GM12874 (cell line): ENCODE measurements around the gene LRRC42.

Source experiments
- TF ChIP-seq, protein P1 (sequence below): IDR thresholded peaks from 2 replicates; pipeline ENCODE4 v1.5.1; 2011; ENCODE audit warnings: low read depth, mild to moderate bottlenecking, control low read depth, low read length, moderate library complexity; ENCODE audit not compliant: insufficient read depth

LRRC42 gene

GRCh38 chr1:54012008-54012325 lies 65.8 kb downstream of the LRRC42 start:
- TF ChIP-seq, protein P1, sequence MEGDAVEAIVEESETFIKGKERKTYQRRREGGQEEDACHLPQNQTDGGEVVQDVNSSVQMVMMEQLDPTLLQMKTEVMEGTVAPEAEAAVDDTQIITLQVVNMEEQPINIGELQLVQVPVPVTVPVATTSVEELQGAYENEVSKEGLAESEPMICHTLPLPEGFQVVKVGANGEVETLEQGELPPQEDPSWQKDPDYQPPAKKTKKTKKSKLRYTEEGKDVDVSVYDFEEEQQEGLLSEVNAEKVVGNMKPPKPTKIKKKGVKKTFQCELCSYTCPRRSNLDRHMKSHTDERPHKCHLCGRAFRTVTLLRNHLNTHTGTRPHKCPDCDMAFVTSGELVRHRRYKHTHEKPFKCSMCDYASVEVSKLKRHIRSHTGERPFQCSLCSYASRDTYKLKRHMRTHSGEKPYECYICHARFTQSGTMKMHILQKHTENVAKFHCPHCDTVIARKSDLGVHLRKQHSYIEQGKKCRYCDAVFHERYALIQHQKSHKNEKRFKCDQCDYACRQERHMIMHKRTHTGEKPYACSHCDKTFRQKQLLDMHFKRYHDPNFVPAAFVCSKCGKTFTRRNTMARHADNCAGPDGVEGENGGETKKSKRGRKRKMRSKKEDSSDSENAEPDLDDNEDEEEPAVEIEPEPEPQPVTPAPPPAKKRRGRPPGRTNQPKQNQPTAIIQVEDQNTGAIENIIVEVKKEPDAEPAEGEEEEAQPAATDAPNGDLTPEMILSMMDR: no peak

GRCh38 chr1:54012863-54013262 lies 66.7 kb downstream of the LRRC42 start:
- TF ChIP-seq, protein P1: no peak

- TF ChIP-seq, protein P1: no peak
These were observed 67.4 kb downstream of the LRRC42 start for GRCh38 chr1:54013393-54014008.

DNA sequence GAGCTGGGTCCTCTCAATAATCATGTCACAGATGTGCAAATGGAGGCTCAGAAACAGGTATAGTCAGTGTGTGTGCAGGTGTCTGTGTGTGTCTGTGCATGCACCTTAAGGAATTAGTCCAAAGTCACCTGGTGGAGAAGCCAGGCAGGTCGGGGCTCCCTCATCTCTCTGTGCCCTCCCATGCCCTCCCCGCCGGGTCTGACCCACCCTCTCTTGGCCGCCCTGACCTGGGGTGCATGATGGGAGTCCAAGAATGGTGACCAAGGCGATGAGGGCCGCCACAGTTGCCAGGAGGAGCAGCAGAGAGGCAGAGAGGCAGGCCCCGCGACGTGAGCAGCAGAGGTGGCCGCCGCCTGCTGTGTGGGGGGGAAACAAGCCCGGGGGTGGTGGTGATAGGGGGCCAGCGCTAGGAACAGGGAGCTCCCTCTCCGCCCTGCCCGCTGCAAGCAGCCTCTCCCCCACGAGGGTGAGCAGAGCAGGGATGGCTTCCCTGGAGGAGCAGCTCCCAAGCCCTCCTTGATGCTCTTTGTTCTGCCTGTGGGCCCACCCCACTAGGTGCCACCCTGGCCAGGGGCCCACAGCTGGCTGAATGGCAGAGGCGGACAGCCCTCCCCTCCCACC lies 68.0 kb downstream of the LRRC42 start:
- TF ChIP-seq, protein P1: no peak

DNA sequence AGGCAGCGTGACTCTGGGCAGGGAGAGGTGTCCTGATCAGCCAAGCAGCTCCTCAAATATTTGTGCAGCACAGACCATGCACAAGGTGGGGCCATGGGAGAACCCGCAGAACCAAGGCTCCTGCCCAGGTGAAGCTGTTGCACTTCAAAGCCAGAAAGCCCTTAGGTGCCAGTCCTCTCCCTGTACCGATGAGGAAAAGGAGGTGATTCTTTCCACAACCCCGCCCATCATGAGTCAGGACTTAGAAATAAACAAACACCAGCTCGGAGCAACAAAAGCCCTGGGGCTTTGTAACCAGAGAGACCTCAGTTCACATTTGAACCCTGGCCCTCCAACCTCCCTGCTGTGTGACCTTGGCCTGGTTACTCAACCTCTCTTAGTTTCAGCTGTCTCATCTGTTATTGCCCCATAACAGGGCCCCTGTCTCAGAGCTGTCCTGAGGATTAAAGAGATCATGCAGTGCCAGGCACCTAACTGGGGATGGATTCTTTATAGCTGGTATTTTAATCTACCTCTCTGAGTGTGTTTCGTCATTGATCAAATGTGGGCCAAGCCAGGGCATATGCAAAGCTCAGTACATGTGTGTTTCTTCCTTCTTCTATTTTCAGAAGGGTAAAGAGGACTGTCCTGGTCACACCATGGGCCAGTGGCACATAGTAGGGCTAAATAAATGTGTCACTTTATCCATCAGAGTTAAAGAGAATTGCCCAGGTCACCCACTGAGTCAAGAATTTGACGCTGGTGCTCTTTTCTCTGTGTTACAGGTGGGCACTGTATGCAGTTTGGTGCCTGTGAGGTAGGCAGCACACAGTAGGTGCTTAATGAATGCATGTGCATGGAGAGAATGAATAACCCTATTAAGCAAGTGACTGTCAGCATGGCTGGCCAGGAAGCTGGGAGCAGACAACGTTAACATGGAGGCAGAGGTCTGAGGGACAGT lies 70.5 kb downstream of the LRRC42 start:
- TF ChIP-seq, protein P1: no peak
